NCI-H2171 (cell line): ENCODE measurements around the gene CHST11.

Source experiments
- DNase-seq: peaks from one replicate; lab custom pipeline; 2025; lab: John Stamatoyannopoulos, UW

CHST11 gene

DNA sequence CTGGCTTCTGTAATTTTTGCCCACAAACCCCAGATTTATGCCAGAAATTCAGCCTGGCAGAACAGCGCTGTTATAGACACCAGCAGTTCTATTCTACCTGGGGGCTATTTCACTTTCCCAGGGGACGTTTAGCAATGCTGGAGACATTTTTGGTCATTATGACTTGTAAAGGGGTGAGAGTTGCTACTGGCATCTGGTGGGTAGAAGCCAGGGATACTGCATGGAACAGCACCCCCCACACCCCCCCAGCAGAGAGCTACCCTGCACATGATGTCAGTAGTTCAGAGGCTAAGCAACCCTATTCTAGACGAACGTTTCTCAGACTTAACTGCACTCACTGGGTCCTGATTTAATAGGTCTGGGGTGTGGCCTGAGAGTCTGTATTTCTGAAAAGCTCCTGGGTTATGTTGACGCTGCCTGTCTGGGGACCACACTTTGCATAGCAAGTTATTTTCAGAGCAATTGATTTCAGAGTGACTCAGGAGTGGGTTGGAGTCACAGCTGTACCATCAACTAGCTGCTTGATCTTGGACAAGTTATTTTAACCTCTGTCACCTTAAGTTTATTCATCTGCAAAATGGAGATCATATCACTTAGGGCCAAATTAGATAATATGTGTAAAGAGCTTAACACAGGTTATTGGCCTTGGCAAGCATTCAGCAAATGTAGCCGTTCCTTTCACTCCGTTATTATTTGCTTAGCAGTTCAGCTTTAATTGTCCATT lies 48.5 kb downstream of the CHST11 start:
- DNase-seq, result no peak

GRCh38 chr12:104506676-104507401 lies 50.1 kb downstream of the CHST11 start:
- peak; percentile 96 for DNase-seq

DNA sequence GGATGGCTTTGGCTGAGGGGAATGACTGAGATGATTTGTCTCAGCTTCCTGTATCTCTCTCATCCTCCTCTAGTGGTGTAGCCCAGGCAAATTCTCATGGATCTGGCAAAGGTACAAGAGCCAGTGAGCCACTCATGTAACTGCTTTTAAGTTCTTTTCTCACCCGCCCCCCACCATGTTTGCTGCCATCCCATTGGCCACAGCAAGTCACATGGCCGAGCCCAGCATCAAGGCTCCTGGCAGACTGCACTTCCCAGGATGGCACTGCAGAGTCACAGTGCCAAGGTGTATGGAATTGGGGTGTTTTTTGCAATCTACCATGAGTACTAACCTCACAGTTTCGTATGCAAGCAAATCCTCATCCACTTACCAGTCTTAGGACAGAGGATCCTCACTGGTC lies 50.9 kb downstream of the CHST11 start:
- DNase-seq, result peak; percentile 74

GRCh38 chr12:104508752-104509446 lies 52.2 kb downstream of the CHST11 start:
- DNase-seq, result no peak

- no peak for DNase-seq
Observed at GRCh38 chr12:104510145-104510872, 53.6 kb downstream of the CHST11 start.

GRCh38 chr12:104510873-104511440 lies 54.2 kb downstream of the CHST11 start:
- DNase-seq, result no peak

DNA sequence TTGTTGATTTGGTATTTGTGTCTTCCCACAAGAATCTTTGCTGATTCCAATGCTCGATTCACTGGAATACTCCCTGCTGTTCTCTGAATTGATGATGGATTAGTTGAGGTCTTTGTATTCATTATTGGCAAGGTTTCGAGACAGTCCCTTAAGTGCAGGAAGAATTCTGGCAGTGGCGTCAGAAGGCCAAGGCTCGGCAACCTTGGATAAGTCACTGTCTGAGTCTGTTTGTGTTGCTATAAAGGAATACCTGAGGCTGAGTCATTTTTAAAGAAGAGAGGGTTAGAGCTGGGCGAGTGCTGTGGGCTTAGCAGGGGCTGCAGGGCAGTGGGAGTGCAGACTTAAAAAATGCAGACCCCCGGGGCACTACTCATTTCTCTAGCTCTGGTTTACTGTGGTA lies 56.9 kb downstream of the CHST11 start:
- DNase-seq, result no peak

DNA sequence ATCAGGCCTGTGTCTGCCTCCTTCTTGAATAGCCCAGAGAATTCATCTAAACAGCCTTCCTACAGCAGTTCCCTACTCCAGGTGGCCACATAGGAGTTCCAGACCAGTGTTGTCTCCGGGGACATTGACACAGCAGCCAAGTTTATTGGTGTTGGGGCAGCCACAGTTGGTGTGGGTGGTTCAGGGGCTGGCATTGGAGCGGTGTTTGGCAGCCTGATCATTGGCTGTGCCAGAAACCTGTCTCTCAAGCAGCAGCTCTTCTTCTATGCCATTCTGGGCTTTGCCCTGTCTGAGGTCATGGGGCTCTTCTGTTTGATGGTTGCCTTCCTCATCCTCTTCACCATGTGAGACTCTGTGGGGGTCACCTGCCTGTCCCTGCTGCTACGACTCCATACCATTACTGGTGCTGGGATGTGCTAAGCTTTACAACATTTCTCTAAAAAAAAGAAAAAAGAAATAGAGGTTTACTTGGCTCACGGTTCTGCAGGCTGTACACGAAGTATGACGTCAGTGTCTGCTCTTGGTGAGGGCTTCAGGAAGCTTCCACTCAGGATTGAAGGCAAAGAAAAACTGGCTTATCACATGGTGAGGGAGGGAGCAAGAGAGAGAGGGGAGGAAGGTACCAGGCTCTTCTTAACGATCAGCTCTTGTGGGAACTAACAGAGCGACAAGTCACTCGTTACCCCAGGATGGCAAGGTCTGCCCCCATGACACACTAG lies 57.5 kb downstream of the CHST11 start:
- DNase-seq, result no peak

GRCh38 chr12:104515899-104516298 lies 59.2 kb downstream of the CHST11 start:
- DNase-seq, result no peak

- no peak for DNase-seq
Observed at GRCh38 chr12:104516821-104517220, 60.1 kb downstream of the CHST11 start.

DNA sequence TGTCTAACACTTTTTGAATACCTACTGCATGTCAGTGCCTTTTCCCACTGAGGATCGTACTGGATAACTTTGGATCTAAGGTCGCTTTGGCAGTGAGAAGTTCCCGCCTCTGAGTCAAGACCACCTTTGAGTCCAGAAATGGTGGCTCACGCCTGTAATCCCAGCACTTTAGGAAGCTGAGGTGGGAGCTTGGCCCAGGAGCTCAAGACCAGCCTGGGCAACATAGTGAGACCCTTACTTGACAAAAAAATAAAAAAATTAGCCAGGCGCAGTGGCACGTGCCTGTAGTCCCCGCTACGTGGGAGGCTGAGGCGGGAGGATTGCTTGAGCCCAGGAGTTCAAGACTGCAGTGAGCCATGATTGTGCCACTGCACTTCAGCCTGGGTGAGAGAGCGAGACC lies 61.1 kb downstream of the CHST11 start:
- no peak for DNase-seq

DNA sequence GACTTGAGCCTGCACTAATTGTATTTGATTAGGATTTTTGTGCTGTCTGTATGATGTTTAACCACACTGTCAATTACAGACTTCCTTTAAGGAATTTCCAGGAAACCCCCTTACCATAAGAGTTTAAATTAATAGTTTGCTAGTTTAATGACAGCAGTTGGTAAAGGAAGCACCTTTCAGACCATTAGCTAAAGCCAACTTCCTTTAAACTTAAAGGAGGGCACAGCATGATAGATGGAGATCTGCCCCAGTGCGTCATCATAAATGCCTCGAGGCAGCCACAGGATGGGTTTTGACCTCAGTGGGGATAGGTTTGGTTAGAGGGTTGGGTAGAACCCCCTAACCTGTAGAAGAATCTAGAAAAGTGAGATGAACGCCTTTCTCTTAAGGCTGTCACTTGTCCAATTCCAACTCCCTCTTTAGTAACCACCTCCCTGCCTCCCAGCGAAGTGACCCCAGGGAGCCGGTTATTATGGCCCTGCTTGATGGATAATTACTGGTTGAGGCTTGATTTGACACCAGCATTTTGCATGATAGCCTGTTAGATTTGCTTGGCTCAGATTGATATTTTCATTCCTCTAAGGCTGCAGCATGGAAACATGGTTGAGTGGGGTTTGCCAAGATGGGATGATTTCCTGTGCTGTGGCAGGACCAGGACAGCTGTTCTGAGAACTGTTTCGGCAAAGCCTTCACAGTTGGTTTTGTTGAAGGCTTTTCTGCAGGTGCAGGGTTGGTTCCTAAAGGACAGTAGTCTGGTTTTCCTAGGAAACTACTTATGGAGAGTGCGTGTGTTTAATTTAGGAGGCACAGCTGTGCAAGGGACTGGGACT lies 62.7 kb downstream of the CHST11 start:
- no peak for DNase-seq

DNA sequence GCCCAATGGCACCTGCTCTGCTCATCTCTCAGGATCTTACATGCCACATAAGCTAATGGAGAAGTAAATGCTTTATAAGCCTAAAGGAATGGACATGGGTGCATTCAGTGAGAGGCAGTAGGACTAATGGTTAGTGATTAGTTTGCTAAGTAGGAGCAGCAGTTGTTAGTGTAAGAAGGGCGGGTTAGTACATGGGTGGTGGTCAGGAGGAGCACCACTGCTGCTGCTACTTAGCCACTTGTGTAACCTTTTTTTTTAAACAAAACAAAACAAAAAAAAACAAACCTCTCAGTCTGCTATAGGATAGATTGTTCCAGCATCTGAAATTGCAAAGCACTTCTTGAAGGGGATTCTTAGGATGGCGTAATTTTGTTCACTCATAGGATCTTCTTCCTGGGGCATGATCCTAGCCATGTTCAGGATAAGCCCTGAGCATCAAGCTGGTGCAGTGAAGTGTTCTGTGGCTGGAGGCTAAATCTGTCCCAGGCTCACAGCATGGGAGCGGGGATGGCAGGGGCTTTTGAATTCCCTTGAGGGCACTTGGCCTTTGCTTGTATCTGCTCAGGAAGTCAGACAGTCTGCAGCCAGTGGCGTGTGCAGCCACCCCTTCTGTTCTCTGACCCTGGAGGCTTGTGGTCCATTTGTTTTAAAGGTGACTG lies 63.6 kb downstream of the CHST11 start:
- peak; percentile 19 for DNase-seq

DNA sequence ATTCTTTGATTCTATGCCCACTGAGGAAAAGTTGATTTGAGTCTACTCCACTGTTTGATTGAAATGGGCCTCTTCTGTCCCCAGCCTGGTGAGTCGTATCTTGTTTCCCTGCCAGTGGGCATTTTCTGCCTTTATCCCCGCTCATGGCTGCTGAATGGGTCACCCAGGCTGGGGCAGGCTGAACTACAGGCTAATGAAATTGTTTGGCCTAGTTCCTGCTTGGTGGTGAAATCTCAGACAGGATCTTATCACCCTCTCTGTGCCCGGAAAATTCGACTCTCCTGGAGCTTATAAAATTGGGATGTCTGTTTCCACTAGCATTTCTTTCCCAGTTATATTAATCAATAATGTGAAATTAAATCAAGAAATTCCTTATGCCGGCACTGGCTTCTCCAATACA lies 65.0 kb downstream of the CHST11 start:
- DNase-seq, result no peak

DNA sequence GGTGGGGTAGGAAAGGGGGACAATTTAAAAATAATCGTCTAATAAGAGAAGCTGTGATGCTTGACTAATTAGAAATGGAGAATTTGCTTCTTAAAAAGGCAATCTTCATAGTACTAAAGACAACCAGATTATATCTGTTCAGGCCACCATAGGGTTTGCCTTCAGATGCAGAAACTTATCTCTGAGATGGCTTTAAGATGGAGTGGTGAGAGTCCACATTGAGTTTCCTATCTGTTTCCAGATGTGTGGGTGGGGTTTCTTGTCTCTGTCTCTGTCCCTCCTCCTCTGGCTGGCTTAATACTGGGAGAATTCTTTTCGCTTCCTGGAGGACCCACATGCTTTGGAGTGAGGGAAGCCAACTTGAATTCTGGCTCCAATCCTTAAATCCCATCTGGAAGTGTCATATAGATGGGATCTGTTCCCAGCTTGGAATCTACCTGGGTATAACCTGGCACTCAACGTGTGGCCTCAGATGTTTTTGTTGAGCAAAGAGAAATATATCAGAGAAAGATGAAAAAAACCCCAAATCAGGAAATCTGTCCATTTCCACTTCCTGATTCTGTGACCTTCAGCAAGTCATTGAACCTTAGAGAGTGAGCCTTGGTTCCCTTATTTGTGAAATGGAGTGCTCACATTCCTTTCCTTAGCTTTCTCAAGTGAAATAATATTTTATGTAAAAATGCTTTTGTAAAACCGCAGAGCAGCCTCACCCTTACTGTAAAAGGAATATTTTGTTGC lies 66.4 kb downstream of the CHST11 start:
- no peak for DNase-seq

GRCh38 chr12:104524034-104524832 lies 67.5 kb downstream of the CHST11 start:
- DNase-seq, result no peak

- no peak for DNase-seq
Observed at GRCh38 chr12:104526320-104526719, 69.6 kb downstream of the CHST11 start.

GRCh38 chr12:104526751-104527150 lies 70.0 kb downstream of the CHST11 start:
- DNase-seq, result no peak
